Measurements from ENCODE around the gene NEUROD1.

The NEUROD1 gene

GRCh38 chr2:181667234-181667633, 13.1 kb downstream of the NEUROD1 start:
- no peak overlapping the region for H3K27ac ChIP-seq (ENCODE audit: low read depth in 2 of 2, low read length in 2 of 2)
- H3K4me1 ChIP-seq (ENCODE audit: control insufficient read depth in 2 of 2, insufficient read depth in 2 of 2, low read length in 2 of 2): no peaks in the 10 kb centered on the region
- no peak overlapping the region for H3K4me3 ChIP-seq (ENCODE audit: low read length in 2 of 2)
- H3K27me3 ChIP-seq (ENCODE audit: control insufficient read depth in 2 of 2, insufficient read depth in 2 of 2, low read length in 2 of 2): no peaks in the 10 kb centered on the region
- no peaks in the 10 kb centered on the region for H3K36me3 ChIP-seq (ENCODE audit: control insufficient read depth in 2 of 2, insufficient read depth in 2 of 2, low read length in 2 of 2)
- no peak overlapping the region for H3K9ac ChIP-seq (ENCODE audit: low read depth in 1 of 2, low read length in 2 of 2)
- no peaks in the 10 kb centered on the region for H3K9me3 ChIP-seq (ENCODE audit: control insufficient read depth in 2 of 2, low read length in 2 of 2)

- Histone ChIP-seq H3K27ac (ENCODE audit: low read depth in 2 of 2, low read length in 2 of 2) (no peak overlapping the region), H3K27me3 (ENCODE audit: control insufficient read depth in 2 of 2, insufficient read depth in 2 of 2, low read length in 2 of 2) (peaks cover 3 to 4% of the 10 kb centered on the region in 2 donors), H3K36me3 (ENCODE audit: control insufficient read depth in 2 of 2, insufficient read depth in 2 of 2, low read length in 2 of 2) (no peaks in the 10 kb centered on the region), H3K9me3 (ENCODE audit: control insufficient read depth in 2 of 2, low read length in 2 of 2) (no peaks in the 10 kb centered on the region), H3K4me1 (ENCODE audit: control insufficient read depth in 2 of 2, insufficient read depth in 2 of 2, low read length in 2 of 2) (no peaks in the 10 kb centered on the region), H3K4me3 (ENCODE audit: low read length in 2 of 2) (no peak overlapping the region), H3K9ac (ENCODE audit: low read depth in 1 of 2, low read length in 2 of 2) (no peak overlapping the region)
Observed at GRCh38 chr2:181662287-181662686, 18.0 kb downstream of the NEUROD1 start.

GRCh38 chr2:181660181-181660580, 20.1 kb downstream of the NEUROD1 start:
- Histone ChIP-seq H3K9me3 (ENCODE audit: control insufficient read depth in 2 of 2, low read length in 2 of 2) (no peaks in the 10 kb centered on the region), H3K9ac (ENCODE audit: low read depth in 1 of 2, low read length in 2 of 2) (no peak overlapping the region), H3K36me3 (ENCODE audit: control insufficient read depth in 2 of 2, insufficient read depth in 2 of 2, low read length in 2 of 2) (no peaks in the 10 kb centered on the region), H3K27me3 (ENCODE audit: control insufficient read depth in 2 of 2, insufficient read depth in 2 of 2, low read length in 2 of 2) (peaks cover 6 to 9% of the 10 kb centered on the region in 2 donors), H3K27ac (ENCODE audit: low read depth in 2 of 2, low read length in 2 of 2) (no peak overlapping the region), H3K4me1 (ENCODE audit: control insufficient read depth in 2 of 2, insufficient read depth in 2 of 2, low read length in 2 of 2) (no peaks in the 10 kb centered on the region), H3K4me3 (ENCODE audit: low read length in 2 of 2) (no peak overlapping the region)

GRCh38 chr2:181658444-181658843, 21.9 kb downstream of the NEUROD1 start:
- Histone ChIP-seq H3K4me3 (ENCODE audit: low read length in 2 of 2) (no peak overlapping the region), H3K9me3 (ENCODE audit: control insufficient read depth in 2 of 2, low read length in 2 of 2) (no peaks in the 10 kb centered on the region), H3K36me3 (ENCODE audit: control insufficient read depth in 2 of 2, insufficient read depth in 2 of 2, low read length in 2 of 2) (no peaks in the 10 kb centered on the region), H3K27me3 (ENCODE audit: control insufficient read depth in 2 of 2, insufficient read depth in 2 of 2, low read length in 2 of 2) (peaks cover 6 to 13% of the 10 kb centered on the region in 2 donors), H3K4me1 (ENCODE audit: control insufficient read depth in 2 of 2, insufficient read depth in 2 of 2, low read length in 2 of 2) (no peaks in the 10 kb centered on the region), H3K27ac (ENCODE audit: low read depth in 2 of 2, low read length in 2 of 2) (no peak overlapping the region), H3K9ac (ENCODE audit: low read depth in 1 of 2, low read length in 2 of 2) (no peak overlapping the region)

GRCh38 chr2:181657379-181657778, 22.9 kb downstream of the NEUROD1 start:
- Histone ChIP-seq H3K9ac (ENCODE audit: low read depth in 1 of 2, low read length in 2 of 2) (no peak overlapping the region), H3K4me1 (ENCODE audit: control insufficient read depth in 2 of 2, insufficient read depth in 2 of 2, low read length in 2 of 2) (no peaks in the 10 kb centered on the region), H3K27ac (ENCODE audit: low read depth in 2 of 2, low read length in 2 of 2) (no peak overlapping the region), H3K27me3 (ENCODE audit: control insufficient read depth in 2 of 2, insufficient read depth in 2 of 2, low read length in 2 of 2) (peaks cover 6 to 13% of the 10 kb centered on the region in 2 donors), H3K4me3 (ENCODE audit: low read length in 2 of 2) (peak overlapping the region in 1 of 2 donors; percentile 53), H3K36me3 (ENCODE audit: control insufficient read depth in 2 of 2, insufficient read depth in 2 of 2, low read length in 2 of 2) (no peaks in the 10 kb centered on the region), H3K9me3 (ENCODE audit: control insufficient read depth in 2 of 2, low read length in 2 of 2) (no peaks in the 10 kb centered on the region)

GRCh38 chr2:181656450-181657291, 23.6 kb downstream of the NEUROD1 start, which contains the start of gene CERKL:
CERKL (minus strand) TSS chr2:181657105; CDS start chr2:181657006, 99 bp downstream.
- H3K36me3 ChIP-seq (ENCODE audit: control insufficient read depth in 2 of 2, insufficient read depth in 2 of 2, low read length in 2 of 2): no peaks in the 10 kb centered on the region
- H3K4me1 ChIP-seq (ENCODE audit: control insufficient read depth in 2 of 2, insufficient read depth in 2 of 2, low read length in 2 of 2): no peaks in the 10 kb centered on the region
- H3K9me3 ChIP-seq (ENCODE audit: control insufficient read depth in 2 of 2, low read length in 2 of 2): no peaks in the 10 kb centered on the region
- H3K27me3 ChIP-seq (ENCODE audit: control insufficient read depth in 2 of 2, insufficient read depth in 2 of 2, low read length in 2 of 2): peaks cover 6 to 13% of the 10 kb centered on the region in 2 donors
- H3K4me3 ChIP-seq (ENCODE audit: low read length in 2 of 2): peak within 1 kb of the TSS; percentile 53 to 57
- no peak within 1 kb of the TSS for H3K27ac ChIP-seq (ENCODE audit: low read depth in 2 of 2, low read length in 2 of 2)
- H3K9ac ChIP-seq (ENCODE audit: low read depth in 1 of 2, low read length in 2 of 2): no peak within 1 kb of the TSS

GRCh38 chr2:181655519-181655918, 24.8 kb downstream of the NEUROD1 start:
- no peaks in the 10 kb centered on the region for H3K9me3 ChIP-seq (ENCODE audit: control insufficient read depth in 2 of 2, low read length in 2 of 2)
- no peak overlapping the region for H3K27ac ChIP-seq (ENCODE audit: low read depth in 2 of 2, low read length in 2 of 2)
- no peak overlapping the region for H3K9ac ChIP-seq (ENCODE audit: low read depth in 1 of 2, low read length in 2 of 2)
- no peak overlapping the region for H3K4me3 ChIP-seq (ENCODE audit: low read length in 2 of 2)
- peaks cover 6 to 13% of the 10 kb centered on the region in 2 donors for H3K27me3 ChIP-seq (ENCODE audit: control insufficient read depth in 2 of 2, insufficient read depth in 2 of 2, low read length in 2 of 2)
- no peaks in the 10 kb centered on the region for H3K36me3 ChIP-seq (ENCODE audit: control insufficient read depth in 2 of 2, insufficient read depth in 2 of 2, low read length in 2 of 2)
- no peaks in the 10 kb centered on the region for H3K4me1 ChIP-seq (ENCODE audit: control insufficient read depth in 2 of 2, insufficient read depth in 2 of 2, low read length in 2 of 2)

- H3K4me1 ChIP-seq (ENCODE audit: control insufficient read depth in 2 of 2, insufficient read depth in 2 of 2, low read length in 2 of 2): no peaks in the 10 kb centered on the region
- H3K27ac ChIP-seq (ENCODE audit: low read depth in 2 of 2, low read length in 2 of 2): no peak overlapping the region
- no peaks in the 10 kb centered on the region for H3K9me3 ChIP-seq (ENCODE audit: control insufficient read depth in 2 of 2, low read length in 2 of 2)
- no peak overlapping the region for H3K9ac ChIP-seq (ENCODE audit: low read depth in 1 of 2, low read length in 2 of 2)
- peaks cover 0 to 6% of the 10 kb centered on the region in 2 donors for H3K27me3 ChIP-seq (ENCODE audit: control insufficient read depth in 2 of 2, insufficient read depth in 2 of 2, low read length in 2 of 2)
- no peak overlapping the region for H3K4me3 ChIP-seq (ENCODE audit: low read length in 2 of 2)
- no peaks in the 10 kb centered on the region for H3K36me3 ChIP-seq (ENCODE audit: control insufficient read depth in 2 of 2, insufficient read depth in 2 of 2, low read length in 2 of 2)
Observed at GRCh38 chr2:181649436-181649979, 30.8 kb downstream of the NEUROD1 start.

- H3K4me1 ChIP-seq (ENCODE audit: control insufficient read depth in 2 of 2, insufficient read depth in 2 of 2, low read length in 2 of 2): no peaks in the 10 kb centered on the region
- no peak overlapping the region for H3K9ac ChIP-seq (ENCODE audit: low read depth in 1 of 2, low read length in 2 of 2)
- no peak overlapping the region for H3K4me3 ChIP-seq (ENCODE audit: low read length in 2 of 2)
- no peaks in the 10 kb centered on the region for H3K9me3 ChIP-seq (ENCODE audit: control insufficient read depth in 2 of 2, low read length in 2 of 2)
- H3K27me3 ChIP-seq (ENCODE audit: control insufficient read depth in 2 of 2, insufficient read depth in 2 of 2, low read length in 2 of 2): peaks cover 0 to 2% of the 10 kb centered on the region in 2 donors
- H3K36me3 ChIP-seq (ENCODE audit: control insufficient read depth in 2 of 2, insufficient read depth in 2 of 2, low read length in 2 of 2): no peaks in the 10 kb centered on the region
- H3K27ac ChIP-seq (ENCODE audit: low read depth in 2 of 2, low read length in 2 of 2): no peak overlapping the region
Observed at GRCh38 chr2:181648478-181649155, 31.7 kb downstream of the NEUROD1 start.

GRCh38 chr2:181646415-181646987, 33.8 kb downstream of the NEUROD1 start:
- H3K27ac ChIP-seq (ENCODE audit: low read depth in 2 of 2, low read length in 2 of 2): no peak overlapping the region
- peaks cover 0 to 2% of the 10 kb centered on the region in 2 donors for H3K27me3 ChIP-seq (ENCODE audit: control insufficient read depth in 2 of 2, insufficient read depth in 2 of 2, low read length in 2 of 2)
- no peaks in the 10 kb centered on the region for H3K36me3 ChIP-seq (ENCODE audit: control insufficient read depth in 2 of 2, insufficient read depth in 2 of 2, low read length in 2 of 2)
- H3K9ac ChIP-seq (ENCODE audit: low read depth in 1 of 2, low read length in 2 of 2): no peak overlapping the region
- no peaks in the 10 kb centered on the region for H3K4me1 ChIP-seq (ENCODE audit: control insufficient read depth in 2 of 2, insufficient read depth in 2 of 2, low read length in 2 of 2)
- H3K9me3 ChIP-seq (ENCODE audit: control insufficient read depth in 2 of 2, low read length in 2 of 2): no peaks in the 10 kb centered on the region
- H3K4me3 ChIP-seq (ENCODE audit: low read length in 2 of 2): no peak overlapping the region

All from mucosa of rectum (tissue), 2 donors.